NCI-H524 treated with DMSO at 0.1 percent for 48 hours (cell line): ENCODE data around the gene RSAD2.

ENCODE experiments used
- DNase-seq: peaks from one replicate; lab custom pipeline; 2025; lab: John Stamatoyannopoulos, UW

RSAD2 gene

GRCh38 chr2:6905668-6906067 is 28.1 kb downstream of the RSAD2 start:
- DNase-seq = no peak

DNA sequence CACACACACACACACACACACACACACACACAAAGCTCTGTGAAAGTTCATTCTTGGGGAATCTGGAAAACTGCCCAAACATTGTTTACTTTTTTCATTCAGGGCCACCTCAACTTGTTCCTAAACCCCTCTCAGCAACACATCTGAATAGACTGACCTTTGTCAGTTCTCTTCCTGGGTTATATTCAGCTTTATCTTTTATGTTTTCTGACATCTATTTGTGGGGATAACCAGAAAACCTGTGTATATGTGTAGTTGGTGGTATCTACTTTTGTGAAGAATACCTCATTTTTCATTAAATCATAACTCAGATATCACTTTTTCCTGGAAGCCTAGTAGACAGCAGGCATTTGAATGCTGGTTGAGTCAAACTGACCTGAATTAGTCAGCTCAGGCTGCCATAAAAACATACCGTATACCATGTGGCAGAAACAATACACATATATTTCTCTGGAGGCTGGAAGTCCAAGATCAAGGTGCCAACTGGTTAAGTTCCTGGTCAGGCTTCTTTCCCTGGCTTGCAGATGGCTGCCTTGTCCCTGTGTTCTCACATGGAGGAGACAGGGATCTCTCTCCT is 28.7 kb downstream of the RSAD2 start:
- no peak for DNase-seq

- DNase-seq = no peak
Observed at GRCh38 chr2:6908291-6908690, 30.7 kb downstream of the RSAD2 start.

GRCh38 chr2:6909431-6910385 is 32.1 kb downstream of the RSAD2 start:
- no peak for DNase-seq

DNA sequence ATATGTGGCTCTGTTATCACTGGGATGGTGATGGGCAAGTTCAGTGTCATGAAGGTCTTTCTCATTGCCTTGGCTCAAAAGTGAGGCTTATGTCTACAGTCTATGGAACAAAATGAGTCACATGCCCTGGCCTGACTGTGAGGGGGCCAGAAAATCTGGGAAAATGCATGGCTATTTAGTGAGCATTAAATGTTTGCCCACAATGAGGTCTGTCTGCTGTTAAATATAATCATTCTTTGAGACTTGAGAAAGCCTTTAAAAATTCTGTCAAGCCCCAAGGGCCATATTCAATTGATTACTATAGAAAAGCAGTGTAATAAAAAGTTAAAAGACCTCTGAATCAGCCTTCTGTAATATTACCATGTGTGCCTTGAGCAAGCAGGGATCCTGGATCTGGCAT is 34.1 kb downstream of the RSAD2 start:
- DNase-seq = no peak

- DNase-seq = no peak
Observed at GRCh38 chr2:6913415-6914157, 36.0 kb downstream of the RSAD2 start.

DNA sequence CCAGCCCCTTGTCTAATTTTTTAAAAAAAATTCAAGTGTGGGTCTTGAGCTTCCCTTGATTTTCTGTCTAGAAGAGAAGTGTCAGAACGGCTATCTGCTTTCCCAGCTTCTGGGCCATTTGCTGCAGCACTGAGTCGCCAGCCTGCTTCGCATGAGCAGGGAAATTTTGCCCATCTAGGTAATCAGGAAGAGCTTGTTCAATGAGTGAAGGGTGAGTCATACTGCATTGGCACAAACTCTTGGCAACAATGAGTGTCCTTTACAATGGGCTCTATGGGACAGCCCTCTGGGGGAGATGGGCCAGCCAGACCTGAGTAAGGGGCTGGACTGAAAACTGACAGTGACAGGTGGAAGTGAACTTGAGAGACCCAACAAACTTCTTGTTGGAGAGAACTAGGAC is 37.3 kb downstream of the RSAD2 start:
- DNase-seq = no peak

DNA sequence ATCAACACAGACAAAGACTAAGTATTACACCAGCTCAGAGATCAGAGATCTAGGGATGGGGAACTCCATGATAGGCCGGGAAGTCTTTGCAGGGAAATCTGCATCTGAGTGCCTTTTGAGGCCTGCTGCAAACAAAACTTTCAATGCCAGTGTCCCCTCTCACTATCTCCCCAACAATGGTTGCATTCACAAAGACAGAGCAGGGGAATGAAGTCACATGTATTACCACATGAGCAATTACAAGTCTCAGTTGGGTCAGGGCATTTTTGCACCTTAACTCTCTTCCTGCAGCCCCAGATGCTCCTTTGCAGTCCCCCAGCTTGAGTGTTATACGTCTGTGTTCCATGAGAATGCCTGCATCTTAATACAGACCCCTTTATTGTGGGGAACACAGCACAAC is 37.8 kb downstream of the RSAD2 start:
- DNase-seq = no peak

DNA sequence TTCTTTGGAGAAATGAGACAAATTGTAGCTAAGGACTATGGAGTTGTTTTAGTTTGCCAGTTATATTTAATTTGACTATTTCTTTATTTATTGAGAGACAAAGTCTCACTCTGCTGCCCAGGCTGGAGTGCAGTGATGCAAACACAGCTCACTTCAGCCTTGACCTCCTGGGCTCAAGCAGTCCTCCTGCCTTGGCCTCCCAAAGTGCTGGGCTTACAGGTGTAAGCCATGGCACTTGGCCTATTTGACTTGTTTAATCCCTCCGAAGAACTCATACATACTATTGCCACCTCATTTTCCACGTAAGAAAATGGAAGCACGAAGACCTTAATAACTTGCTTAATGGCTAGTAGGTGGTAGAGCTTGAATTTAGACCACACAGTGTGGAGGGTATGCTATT is 38.6 kb downstream of the RSAD2 start:
- no peak for DNase-seq

DNA sequence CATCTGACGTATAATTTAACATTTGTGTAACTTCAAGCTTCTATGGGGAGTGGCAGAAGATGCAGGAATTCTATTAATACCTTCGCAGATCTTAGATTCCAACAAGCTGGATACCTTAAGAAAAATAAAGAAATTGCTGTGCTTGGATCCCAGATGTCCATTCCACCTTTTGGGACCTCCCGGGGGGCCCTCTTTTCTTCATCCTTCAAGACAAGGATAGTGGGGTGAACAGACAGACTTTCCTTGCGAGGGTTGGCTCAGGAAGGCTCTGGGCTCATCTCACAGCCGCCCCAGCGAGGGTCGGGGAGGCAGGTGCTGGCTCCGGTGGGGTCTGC is 39.1 kb downstream of the RSAD2 start:
- no peak for DNase-seq

GRCh38 chr2:6917071-6917760 is 39.6 kb downstream of the RSAD2 start, which contains the start of gene RNF144A:
Gene RNF144A (plus strand): TSS chr2:6917412. CDS start chr2:6996927, 79,515 bp downstream.
- no peak for DNase-seq

DNA sequence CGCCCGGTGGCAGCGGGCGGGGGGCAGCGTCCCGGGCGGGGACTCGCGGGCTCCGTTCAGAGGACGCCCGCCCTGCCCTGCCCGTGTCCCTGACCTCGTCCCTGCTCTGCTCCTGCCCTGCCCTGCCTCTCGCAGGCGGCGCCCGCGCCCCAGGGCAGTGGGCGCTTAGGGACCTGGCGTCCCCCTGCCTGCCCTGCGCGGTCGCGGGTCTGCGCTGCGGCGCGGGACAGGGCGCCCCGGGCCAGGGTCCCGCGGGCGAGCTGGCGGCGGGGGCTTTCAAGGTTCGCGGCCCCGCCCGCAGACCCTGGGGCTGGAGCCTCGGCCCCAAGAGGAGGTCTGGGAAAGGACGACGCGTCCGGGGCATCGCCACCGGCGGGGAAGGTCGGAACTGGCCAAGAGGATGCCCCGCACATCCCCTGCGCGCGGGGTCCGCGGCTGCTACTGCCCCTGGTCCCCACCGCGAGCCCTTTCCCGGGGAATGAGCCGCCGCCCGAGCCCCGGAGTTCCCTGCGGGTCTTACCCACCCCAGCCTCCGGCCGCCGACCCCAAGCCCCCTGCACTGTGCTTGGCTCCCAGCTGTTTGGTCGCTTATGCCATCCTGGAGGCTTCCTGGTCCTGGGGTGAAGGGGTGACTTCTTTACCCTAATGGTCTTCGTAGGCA is 40.3 kb downstream of the RSAD2 start:
- DNase-seq = no peak

- no peak for DNase-seq
Observed at GRCh38 chr2:6919901-6920742, 42.5 kb downstream of the RSAD2 start.

- no peak for DNase-seq
Observed at GRCh38 chr2:6920743-6921064, 43.1 kb downstream of the RSAD2 start.

GRCh38 chr2:6921321-6921922 is 43.8 kb downstream of the RSAD2 start:
- DNase-seq = no peak

- no peak for DNase-seq
Observed at GRCh38 chr2:6922201-6922656, 44.7 kb downstream of the RSAD2 start.

DNA sequence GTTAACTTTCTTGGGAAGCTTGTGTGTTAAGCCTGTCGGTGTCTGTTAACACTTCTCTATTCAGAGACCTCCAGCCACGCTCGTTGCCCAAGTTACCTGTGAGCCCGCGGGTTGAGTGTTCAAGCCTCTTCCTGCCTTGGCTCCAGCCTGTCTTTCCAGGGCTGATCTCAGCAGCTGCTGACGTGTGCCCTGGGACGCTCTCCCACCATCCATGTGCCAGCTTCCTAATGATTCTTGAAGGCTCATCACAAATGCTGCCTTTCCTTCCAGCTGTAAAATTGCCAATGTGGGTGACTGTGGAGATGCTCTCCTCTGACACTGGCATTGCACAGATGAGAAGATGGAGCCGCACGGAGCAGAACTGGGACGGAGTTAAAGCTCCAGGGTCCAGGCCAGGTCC is 45.7 kb downstream of the RSAD2 start:
- DNase-seq = no peak

GRCh38 chr2:6924101-6924923 is 46.7 kb downstream of the RSAD2 start:
- no peak for DNase-seq

- no peak for DNase-seq
Observed at GRCh38 chr2:6924924-6925409, 47.4 kb downstream of the RSAD2 start.
